SW 1271 (cell line): ENCODE measurements around the gene MAL.

ENCODE experiments used
- DNase-seq, 2 experiments: peaks; one replicate each; lab custom pipeline; 2025; lab: John Stamatoyannopoulos, UW

Gene MAL

DNA sequence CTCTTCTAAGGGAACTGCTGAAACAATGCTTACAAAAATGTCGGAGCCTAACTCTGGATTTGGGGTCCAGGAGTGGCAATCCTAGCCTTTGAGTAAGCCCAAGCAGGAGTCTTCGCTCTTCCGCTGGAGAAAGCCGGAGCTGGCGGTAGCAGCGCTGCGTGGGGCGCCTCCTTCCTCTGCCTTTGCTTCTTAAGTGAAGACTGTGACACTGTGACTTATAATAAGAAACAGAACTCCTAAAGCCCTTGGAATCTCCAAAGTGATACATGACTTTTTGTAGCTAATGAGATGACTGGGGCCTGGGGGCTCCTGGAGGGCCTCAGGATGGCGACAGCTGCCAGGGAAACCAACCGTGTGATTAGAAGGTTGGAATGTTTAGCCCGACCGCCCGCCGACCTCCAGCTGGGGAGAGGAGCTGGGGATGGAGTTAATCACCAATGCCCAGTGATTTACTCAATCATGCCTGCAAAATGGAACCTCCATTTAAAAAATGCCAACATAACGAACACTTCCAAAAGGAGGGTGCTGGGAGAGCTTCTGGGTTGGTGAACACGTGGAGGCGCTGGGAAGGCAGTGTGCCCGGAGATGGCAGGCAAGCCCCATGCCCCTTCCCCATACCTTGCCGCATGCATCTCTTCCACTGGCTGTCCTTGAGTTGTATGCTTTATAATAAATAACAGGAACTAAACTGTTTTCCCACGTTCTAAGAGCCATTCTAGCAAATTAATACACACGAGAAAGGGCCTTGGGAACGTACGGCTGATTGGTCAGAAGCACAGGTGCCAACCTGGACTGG, 29.0 kb upstream of the MAL start:
- no peak for DNase-seq

DNA sequence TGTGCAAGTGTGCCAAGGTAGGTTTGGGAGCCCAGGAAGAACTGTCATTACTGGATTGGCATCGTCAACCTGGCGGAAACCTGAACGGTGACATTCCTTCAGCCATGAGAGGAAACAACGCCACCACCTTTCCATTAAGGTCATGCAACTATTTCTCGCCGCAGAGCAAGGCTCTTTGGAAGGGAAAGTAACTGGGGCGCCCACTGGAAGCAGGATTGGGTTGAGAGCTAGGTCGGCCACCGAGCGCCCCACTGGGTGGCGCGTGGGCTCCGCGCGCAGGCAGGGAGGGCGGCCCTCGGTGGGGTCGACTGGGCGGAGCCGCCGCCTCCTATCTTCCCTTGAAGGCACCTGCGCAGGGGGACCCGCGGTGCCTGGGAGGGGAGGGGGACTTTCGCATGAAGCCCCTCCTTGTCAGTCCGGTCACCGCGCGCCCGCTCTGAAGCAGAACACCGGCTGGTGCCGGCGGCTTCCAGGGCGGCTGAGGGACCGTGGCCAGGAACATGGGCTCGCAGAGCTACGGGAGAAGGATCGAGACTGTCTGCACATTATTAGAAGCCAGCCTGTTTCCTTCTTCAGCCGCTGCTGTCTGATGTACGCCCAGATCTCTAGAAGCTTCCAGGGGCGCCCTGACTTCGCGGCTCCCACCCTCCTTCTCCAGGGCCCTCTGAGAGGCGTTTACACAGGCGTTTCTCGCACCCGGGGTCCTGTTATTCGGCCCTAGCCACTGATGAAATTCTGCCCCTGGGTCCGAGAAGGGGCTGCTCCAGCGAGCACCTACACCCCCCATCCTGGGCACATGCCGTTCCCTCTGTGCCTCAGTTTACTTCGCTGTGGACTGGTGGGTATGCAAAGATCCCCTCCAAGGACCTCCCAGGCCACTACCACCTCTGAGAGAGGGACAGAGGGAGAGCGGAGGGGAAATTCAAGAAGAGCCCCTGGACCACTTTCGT, 27.3 kb upstream of the MAL start:
- no peak for DNase-seq

GRCh38 chr2:94999431-94999883, 26.1 kb upstream of the MAL start:
- DNase-seq = no peak

DNA sequence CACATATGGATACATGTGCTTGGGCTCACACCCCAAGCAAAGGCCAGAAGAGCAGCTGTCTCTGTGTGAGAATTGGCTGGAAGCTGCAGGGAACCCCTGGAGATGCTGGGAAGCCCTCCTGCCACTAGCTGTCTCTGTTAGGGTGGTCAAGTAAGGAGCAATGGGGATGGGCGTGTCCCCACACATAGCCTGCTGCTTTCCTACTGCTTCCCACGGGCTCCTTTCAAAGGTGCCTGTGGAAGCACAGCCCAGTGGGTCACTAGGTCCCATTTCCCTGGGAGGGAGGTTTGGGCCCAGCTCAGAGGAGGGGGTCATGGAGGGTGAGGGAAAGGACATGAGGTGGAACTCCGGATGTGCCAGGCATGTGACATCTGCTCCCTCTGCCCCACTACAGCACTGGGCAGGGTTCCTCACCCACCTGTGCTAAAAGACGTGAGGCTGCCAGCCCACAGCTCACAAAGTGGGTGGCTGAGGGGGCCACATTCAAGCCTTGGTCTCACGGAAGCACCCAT, 24.4 kb upstream of the MAL start:
- DNase-seq = no peak

DNA sequence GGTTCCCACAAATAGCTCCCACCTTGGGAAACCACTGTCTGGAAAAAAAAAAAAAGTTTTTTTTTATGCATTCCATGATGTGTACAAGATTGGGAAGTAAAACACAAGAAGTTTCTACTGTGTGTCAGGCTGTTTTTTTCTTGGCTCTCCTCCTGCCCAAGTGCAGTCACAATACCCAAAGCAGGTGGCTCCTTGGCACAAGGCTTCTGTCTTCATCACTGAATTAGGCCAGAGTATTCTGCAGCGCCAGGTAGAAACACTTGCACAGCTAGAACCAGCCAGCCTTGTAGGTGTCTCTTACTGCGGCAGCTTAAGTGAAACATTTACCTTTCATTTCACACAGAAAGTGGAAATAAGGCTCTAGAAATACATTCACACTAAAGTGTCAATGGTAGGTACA, 23.8 kb upstream of the MAL start:
- no peak for DNase-seq

DNA sequence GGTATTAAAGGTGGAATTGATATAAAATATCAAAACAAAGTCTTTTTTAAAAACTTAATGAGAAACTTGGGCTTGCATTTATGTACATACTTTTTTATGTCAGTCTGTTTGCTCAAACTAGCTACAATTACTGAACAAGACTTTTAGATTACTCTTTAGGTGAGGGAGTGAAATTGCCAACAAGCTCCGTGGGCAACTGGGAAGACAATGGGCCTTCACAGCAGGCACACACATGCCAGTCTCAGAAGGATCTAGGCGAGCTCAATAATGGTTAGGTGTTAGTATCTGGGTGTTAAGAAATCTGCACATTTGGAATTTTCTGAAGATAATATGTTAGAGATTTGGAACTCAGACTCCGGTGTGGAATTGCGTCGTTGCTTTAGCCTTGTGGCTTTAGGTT, 23.0 kb upstream of the MAL start:
- no peak for DNase-seq

DNA sequence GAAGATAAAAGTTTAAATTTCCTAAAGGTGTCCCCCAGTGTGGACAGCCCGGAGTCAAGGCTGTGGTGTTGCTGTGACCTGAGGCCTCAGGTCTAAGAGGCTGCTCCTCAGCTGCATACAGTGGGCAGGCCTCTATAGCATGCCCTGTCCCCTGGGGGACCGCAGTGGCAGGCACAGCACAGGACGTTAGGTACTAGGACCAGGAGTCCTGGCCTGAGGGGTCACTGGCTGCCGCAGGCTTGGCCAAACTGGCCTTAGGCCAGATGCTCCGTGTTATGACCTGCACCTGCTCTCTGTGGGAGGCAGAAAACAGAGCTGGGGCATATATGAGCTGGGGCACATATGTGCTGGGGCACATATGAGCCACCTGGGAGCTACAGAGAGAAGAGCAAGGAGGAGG, 21.2 kb upstream of the MAL start:
- no peak for DNase-seq

GRCh38 chr2:95004711-95005110, 20.8 kb upstream of the MAL start:
- no peak for DNase-seq

- no peak for DNase-seq
These were observed 19.8 kb upstream of the MAL start for GRCh38 chr2:95005726-95006125.

- DNase-seq = no peak
These were observed 18.9 kb upstream of the MAL start for GRCh38 chr2:95006588-95006987.

DNA sequence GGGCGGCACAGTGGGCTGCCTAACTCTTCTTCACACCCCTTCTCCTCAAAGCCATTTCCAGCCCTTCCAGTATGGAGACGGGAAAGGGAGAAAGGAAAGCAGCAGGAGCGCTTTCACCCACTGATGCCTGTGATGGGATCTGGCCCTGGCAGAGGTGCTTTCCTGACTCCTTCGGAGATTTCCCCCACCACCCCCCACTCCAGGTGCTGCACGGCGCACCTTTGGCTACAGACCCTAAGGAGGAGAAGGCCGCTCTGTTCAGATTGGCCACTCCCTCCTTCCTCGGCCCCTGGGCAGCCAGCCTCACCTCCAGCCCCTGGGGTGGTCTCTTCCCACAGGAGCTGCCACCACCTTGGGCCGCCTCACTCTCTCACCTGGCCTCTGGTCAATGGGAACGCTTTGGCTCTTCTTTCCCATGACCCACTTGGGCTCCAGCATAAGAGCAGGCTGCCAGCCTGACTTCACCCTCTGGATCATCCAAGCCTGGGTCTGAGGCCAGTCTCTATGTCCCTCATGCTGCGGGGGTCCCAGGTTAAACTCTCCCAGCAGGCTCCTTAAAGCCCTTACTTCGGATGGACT, 18.4 kb upstream of the MAL start:
- DNase-seq = no peak

- no peak for DNase-seq
These were observed 17.7 kb upstream of the MAL start for GRCh38 chr2:95007822-95008221.

DNA sequence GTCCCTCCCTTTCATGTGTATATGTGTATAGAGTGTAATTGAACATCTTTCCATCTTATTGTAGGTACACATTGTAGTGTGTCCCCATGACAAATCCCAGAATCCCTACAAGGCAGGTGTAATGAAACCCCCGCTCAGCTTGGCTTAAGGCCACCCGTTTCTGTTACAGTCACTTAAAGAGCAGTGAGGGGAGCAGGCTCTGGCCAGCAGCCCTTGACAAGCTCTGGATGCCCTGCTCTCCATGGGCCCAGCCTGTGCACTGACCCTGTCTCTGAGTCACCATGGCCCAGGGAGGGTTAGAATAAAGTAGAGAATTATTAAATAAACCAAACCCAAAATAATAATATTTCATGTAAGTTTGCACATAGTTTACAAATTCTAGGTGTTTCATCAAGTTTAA, 17.2 kb upstream of the MAL start:
- DNase-seq = no peak

DNA sequence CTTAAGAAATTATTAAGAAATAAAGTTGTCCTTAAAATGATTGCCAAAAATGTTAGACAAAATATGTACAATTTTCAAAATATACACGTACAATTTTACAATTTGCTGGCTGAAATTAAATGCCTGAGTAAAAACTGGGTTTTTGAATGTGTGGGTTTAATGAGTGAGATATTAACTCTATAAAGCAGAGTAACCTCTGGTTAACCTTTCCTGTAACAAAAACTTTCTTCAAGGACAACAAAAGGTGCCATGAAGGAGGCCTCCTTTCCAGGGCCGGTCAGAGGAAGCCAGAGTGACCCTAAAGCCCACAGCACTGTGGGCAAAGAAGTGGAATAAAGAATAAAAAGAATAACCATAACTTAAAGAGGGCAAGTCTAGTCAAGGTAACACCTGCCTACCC, 16.5 kb upstream of the MAL start:
- no peak for DNase-seq

GRCh38 chr2:95009412-95009811, 16.1 kb upstream of the MAL start:
- DNase-seq = no peak

DNA sequence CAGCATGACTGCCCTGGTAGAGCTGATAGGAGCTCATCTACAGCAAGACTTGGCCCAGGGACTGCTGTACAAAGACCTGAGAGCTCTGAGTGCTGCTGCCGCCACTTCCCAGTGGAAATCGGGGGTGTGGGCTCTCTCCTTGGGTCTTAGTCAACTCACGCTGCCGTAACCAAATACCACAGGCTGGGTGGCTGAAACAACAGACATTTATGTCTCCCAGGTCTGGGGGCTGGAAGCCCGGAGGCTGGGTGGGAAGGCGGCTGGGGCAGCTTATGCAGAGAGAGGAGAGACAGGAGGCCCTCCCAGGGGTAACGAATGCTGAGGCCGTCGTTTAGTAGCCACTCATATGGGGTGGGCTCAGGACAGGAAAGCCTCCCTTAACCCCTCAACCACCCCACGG, 15.4 kb upstream of the MAL start:
- DNase-seq = no peak

DNA sequence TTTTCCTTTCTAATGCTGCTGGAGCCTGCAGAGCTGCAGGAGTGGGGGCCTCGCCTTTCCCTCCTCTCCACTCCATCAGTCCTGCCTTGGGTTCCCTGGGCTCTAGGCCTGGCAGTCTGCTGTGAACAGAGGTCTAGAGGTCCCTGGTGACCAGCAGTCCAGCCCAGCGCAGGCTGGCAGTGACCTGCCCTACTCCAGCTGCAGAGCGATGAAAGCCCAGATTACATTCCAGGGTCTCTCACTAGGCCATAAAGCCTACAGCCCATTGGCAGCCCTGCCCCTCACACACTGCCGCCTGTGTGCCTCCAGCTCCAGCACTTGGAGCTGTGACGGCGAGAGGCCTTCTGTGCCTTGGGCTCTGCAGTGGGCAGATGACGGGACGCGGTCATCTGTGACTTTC, 14.8 kb upstream of the MAL start:
- DNase-seq = no peak

- DNase-seq = no peak
These were observed 12.5 kb upstream of the MAL start for GRCh38 chr2:95012881-95013550.

- DNase-seq = no peak
These were observed 11.8 kb upstream of the MAL start for GRCh38 chr2:95013726-95014125.

- DNase-seq = no peak
These were observed 11.3 kb upstream of the MAL start for GRCh38 chr2:95014126-95014708.

DNA sequence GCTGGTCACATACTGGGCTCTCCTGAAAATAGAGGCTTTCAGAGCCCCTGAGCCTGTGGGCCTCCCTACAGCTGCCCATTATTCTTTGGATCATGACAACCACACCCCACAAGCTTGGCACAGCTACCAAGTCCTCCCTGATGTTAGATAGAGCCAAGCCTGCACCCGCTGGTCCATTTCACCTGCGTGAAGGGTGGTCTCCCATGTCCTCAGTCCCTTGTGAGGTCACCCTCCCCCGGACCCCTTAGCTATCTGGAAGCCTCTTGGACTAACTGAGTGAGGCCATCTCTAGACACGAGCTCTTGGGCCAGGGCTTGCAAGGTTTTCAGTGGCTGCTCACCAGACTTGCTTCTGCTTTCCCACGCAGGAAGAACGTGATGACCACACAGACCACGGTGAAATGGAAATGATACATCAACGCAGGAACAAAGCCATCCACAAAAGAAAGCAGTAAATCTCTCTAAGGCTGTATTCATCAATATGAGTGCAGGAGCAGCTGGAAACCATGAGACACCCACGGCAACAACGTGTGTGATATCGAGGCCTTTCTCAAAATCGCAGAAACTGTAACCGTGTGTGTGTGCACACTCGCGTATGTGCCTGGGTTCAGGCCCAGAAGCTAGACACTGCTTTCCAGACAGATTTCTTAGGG, 10.1 kb upstream of the MAL start:
- DNase-seq = no peak
